Middle frontal gyrus (tissue), 1 donor: ENCODE measurements around the gene PCDH1.

ENCODE experiments used
- DNase-seq: peaks from one replicate; pipeline ENCODE4 v3.0.0-alpha.2; 2015; ENCODE audit warnings: low spot score; ENCODE audit errors: extremely low spot score

PCDH1 gene

GRCh38 chr5:141853895-141854626 is 24.1 kb downstream of the PCDH1 start:
- DNase-seq = no peak

- no peak for DNase-seq
Measured at GRCh38 chr5:141852448-141852847, 25.8 kb downstream of the PCDH1 start.

GRCh38 chr5:141851195-141851874 is 26.9 kb downstream of the PCDH1 start:
- DNase-seq = no peak

- no peak for DNase-seq
Measured at GRCh38 chr5:141850786-141851185, 27.4 kb downstream of the PCDH1 start.

GRCh38 chr5:141850244-141850768 is 27.9 kb downstream of the PCDH1 start:
- DNase-seq = no peak

- peak; percentile 53 for DNase-seq
Measured at GRCh38 chr5:141849415-141850243, 28.6 kb downstream of the PCDH1 start.

GRCh38 chr5:141848744-141849414 is 29.3 kb downstream of the PCDH1 start:
- DNase-seq = no peak

GRCh38 chr5:141846031-141846430 is 32.2 kb downstream of the PCDH1 start:
- DNase-seq = peak; percentile 76

- no peak for DNase-seq
Measured at GRCh38 chr5:141845371-141845851, 32.8 kb downstream of the PCDH1 start.

- no peak for DNase-seq
Measured at GRCh38 chr5:141844414-141845097, 33.7 kb downstream of the PCDH1 start.

- DNase-seq = no peak
Measured at GRCh38 chr5:141843156-141843927, 34.9 kb downstream of the PCDH1 start.

GRCh38 chr5:141841378-141842180 is 36.6 kb downstream of the PCDH1 start:
- DNase-seq = no peak

- no peak for DNase-seq
Measured at GRCh38 chr5:141840826-141841360, 37.3 kb downstream of the PCDH1 start.

GRCh38 chr5:141840280-141840812 is 37.9 kb downstream of the PCDH1 start:
- no peak for DNase-seq

GRCh38 chr5:141839015-141839513 is 39.1 kb downstream of the PCDH1 start:
- no peak for DNase-seq

GRCh38 chr5:141838326-141839014 is 39.7 kb downstream of the PCDH1 start:
- DNase-seq = no peak

GRCh38 chr5:141835928-141836670 is 42.1 kb downstream of the PCDH1 start:
- no peak for DNase-seq
